A549 (cell line): ENCODE data around the gene VLDLR.

Source experiments
- BHLHE40 ChIP-seq: IDR thresholded peaks from 2 replicates; pipeline ENCODE4 v1.6.1; 2012; ENCODE audit warnings: low read depth, low read length, inconsistent platforms
- CHD4 ChIP-seq: fragments of 200-600 bp; sonication (generic); IDR thresholded peaks from 2 replicates; pipeline ENCODE4 v1.6.1; 2016; ENCODE audit warnings: antibody characterized with exemption, mild to moderate bottlenecking, borderline replicate concordance
- EP300 ChIP-seq, 2 experiments: fragments of >200 bp; sonication (Bioruptor Twin); formaldehyde crosslinking; IDR thresholded peaks; 2 replicates in 1 of 2; 3 replicates in 1 of 2; pipeline ENCODE4 v1.6.1; 2016 to 2017
- ESRRA ChIP-seq: fragments of 150-350 bp; IDR thresholded peaks from 2 replicates; pipeline ENCODE4 v1.6.1; 2014; ENCODE audit warnings: mild to moderate bottlenecking, low read length, borderline replicate concordance
- HEYL ChIP-seq: fragments of 250-450 bp; sonication (Bioruptor Pico); IDR thresholded peaks from 2 replicates; pipeline ENCODE4 v1.8.0; 2021; ENCODE audit warnings: mild to moderate bottlenecking, moderate library complexity
- MAZ ChIP-seq: fragments of 150-350 bp; IDR thresholded peaks from 2 replicates; pipeline ENCODE4 v1.6.1; 2014; ENCODE audit warnings: antibody characterized with exemption, low read depth, low read length, borderline replicate concordance
- ZFP36 ChIP-seq: fragments of 450-650 bp; IDR thresholded peaks from 2 replicates; pipeline ENCODE4 v1.6.1; 2014; ENCODE audit warnings: borderline replicate concordance; ENCODE audit not compliant: partially characterized antibody
- TF ChIP-seq, protein P1 (sequence below): fragments of >200 bp; sonication (Bioruptor Twin); formaldehyde crosslinking; IDR thresholded peaks from 3 replicates; pipeline ENCODE4 v1.5.1; 2016
- TF ChIP-seq, protein P2 (sequence below): IDR thresholded peaks from 2 replicates; pipeline ENCODE4 v1.6.1; 2012

DNA sequence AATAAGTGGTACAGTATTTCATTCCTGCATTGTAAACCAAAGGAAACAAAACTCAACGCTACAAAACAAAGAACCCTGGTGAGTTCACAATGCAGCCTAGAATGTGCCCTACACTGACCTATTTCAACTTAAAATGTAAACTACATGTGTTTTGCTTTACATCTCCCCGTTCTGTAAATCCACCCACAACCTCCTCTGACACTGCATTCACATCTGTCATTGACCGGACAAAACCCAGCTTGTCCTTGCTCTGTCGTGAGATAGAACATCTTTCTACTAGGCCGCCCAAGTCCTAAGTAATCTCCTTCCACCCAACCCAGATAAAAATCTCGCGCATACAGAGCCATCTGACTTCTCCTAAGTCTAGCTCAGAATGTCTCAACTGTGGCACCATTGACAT, 6.1 kb upstream of the VLDLR start:
- TF ChIP-seq CHD4 (no peak), ZFP36 (no peak), BHLHE40 (no peak), ESRRA (no peak), MAZ (no peak), EP300 (IDR thresholded peaks at IDR 0.05) (no peak), HEYL (CRISPR knock-in tag) (no peak)
- TF ChIP-seq, protein P1, sequence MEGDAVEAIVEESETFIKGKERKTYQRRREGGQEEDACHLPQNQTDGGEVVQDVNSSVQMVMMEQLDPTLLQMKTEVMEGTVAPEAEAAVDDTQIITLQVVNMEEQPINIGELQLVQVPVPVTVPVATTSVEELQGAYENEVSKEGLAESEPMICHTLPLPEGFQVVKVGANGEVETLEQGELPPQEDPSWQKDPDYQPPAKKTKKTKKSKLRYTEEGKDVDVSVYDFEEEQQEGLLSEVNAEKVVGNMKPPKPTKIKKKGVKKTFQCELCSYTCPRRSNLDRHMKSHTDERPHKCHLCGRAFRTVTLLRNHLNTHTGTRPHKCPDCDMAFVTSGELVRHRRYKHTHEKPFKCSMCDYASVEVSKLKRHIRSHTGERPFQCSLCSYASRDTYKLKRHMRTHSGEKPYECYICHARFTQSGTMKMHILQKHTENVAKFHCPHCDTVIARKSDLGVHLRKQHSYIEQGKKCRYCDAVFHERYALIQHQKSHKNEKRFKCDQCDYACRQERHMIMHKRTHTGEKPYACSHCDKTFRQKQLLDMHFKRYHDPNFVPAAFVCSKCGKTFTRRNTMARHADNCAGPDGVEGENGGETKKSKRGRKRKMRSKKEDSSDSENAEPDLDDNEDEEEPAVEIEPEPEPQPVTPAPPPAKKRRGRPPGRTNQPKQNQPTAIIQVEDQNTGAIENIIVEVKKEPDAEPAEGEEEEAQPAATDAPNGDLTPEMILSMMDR, result no peak
- TF ChIP-seq, protein P2, sequence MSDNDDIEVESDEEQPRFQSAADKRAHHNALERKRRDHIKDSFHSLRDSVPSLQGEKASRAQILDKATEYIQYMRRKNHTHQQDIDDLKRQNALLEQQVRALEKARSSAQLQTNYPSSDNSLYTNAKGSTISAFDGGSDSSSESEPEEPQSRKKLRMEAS, result no peak
